ENCODE data around the gene PGBD5.

PGBD5 gene

DNA sequence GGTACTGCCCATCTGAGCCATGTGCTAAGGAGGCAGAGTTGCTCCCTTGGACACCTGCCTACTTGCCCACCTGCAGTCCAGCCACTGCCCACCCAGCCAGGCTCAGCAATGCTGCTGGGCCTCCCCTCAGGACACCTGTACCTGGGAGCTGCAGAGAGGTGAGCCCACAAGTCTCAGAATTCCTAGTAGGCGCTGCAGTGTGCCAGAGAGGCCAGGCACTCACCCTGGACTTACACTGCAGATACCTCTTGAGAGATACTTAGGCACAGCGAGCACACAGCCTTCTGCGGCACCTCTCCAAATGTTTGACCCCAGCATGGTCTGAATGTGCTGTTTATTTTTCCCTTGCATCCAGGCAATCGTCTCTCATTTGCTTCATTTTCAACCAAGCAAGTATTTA, 71.0 kb downstream of the PGBD5 start:
- DNase-seq (ENCODE audit: extremely low spot score, insufficient read length, low read depth): no peak
- no peak for FAIRE-seq

DNA sequence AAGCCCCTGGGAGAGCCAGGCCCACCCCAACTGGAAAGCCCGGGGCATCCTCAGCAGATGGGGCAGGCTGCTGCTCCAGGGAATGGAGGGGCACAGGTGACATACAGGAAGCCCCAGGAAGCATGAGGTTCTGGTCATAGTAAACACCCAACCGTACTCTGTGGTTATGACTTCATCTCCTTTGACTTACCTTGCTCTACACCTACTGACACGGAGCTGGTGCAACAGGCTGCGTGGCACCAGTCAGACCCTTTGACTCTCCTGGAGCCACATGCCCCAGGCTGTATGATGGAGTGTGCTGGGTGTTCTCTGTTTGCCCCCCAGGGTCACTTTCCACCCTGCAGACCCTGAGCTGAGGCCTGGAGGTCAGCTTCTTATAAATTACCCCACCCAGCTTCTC, 72.1 kb downstream of the PGBD5 start:
- DNase-seq (ENCODE audit: extremely low spot score, insufficient read length, low read depth) (no peak), FAIRE-seq (no peak)

DNA sequence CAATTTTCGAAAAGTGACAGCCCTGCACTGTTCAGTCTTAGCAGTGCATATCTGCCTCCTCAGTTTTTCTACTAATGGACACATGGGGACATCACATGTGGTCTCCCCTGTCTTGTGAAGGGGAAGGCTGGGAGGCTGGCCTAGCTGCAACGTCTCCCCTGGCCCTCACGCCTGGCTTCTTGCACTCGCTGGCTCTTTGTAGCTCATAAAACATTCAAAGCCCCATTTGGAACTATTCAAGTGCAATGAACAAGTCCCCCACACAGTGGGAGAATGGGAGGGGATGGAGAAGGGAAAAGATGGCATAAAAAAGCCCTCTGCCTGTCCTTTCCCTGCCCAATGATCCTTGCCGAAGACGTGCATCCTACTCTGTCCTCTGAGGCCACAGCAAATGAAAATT, 73.6 kb downstream of the PGBD5 start:
- DNase-seq (ENCODE audit: extremely low spot score, insufficient read length, low read depth) (no peak), FAIRE-seq (no peak)

DNA sequence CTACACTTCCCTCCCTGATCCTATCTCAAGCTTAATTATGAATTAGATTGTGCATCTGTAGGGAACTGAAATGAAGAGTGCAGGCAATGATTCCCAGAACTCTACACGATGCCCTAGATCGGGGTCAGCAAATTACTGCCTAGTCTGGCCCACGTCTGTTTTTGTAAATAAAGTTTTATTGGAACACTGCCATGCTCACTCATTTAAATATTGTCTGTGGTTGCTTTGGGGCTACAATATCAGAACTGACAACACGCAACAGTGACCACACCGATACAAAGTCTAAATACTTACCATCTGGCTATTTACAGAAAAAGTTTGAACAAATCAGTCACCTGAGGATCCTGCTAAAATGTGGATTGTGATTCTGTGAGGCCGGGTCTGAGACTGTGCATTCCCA, 74.1 kb downstream of the PGBD5 start:
- DNase-seq (ENCODE audit: extremely low spot score, insufficient read length, low read depth) (no peak), FAIRE-seq (no peak)

DNA sequence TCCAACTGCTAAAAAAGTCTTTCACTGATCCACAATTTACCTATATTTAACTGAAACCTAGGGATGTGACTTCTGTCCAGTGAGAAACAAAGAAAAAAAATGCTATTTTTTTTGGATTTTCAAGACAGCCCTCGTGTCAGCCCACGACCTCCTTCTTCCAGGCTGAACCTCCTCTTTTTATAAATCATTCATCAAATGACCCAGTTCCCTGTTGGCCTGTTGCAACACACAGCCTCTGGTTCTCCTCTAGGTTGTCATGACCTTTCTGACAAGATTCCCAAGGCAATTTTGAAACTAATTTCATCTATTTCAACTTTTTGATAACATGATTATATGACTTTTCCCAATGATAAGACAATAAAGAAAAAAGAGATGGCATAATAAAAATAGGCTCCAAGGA, 74.6 kb downstream of the PGBD5 start:
- DNase-seq (ENCODE audit: extremely low spot score, insufficient read length, low read depth): no peak
- no peak for FAIRE-seq

DNA sequence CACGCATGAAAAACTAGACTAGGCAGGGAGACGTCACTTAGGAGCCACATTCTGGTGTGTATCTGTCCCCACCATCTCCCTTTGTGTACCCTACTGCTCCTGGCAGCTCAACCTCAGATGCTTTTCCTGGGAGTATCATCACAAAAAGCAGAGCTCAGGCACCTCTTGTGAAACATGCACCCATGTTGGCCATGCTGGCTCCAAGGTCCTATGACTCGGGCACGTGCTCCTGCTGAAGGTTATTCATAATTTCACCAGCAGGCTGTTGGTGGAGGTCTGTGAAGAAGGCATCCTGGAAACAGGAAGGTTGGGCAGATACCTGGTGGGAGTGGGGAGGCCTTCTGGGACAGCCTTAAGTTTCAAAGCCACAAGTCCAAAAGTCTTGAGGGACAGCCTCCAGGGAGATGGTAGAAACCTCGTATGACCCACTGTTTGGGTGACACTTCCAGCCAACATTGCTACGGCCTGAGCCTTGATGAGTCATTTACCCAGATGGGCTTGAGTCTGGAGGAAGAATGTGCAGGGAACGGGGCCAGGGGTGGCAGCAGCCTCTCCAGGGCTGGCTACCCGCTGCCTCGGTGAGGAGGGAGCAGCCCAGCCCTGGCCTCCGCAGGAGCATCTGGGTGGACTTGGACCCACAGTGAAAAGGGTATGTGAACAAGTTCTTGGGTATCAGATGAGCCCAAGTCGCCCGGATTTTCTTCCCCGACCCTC, 75.8 kb downstream of the PGBD5 start:
- no peak for DNase-seq (ENCODE audit: extremely low spot score, insufficient read length, low read depth)
- no peak for FAIRE-seq

DNA sequence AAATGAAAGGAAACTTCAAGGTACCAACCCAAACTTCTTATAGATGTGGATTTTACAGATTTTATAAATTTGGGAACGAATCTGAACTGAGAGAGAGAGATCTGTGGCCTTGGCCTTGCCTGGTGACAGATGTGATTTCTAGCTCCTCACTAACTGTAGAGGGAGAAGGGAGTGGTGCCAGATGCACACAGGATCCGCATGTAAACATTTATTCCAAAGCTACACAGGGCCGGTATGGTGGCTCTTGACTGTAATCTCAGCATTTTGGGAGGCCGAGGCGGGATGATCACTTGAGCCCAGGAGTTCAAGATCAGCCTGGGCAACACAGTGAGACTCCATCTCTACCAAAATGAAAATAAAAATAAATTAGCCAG, 77.1 kb downstream of the PGBD5 start:
- FAIRE-seq: no peak
- DNase-seq (ENCODE audit: extremely low spot score, insufficient read length, low read depth): no peak

DNA sequence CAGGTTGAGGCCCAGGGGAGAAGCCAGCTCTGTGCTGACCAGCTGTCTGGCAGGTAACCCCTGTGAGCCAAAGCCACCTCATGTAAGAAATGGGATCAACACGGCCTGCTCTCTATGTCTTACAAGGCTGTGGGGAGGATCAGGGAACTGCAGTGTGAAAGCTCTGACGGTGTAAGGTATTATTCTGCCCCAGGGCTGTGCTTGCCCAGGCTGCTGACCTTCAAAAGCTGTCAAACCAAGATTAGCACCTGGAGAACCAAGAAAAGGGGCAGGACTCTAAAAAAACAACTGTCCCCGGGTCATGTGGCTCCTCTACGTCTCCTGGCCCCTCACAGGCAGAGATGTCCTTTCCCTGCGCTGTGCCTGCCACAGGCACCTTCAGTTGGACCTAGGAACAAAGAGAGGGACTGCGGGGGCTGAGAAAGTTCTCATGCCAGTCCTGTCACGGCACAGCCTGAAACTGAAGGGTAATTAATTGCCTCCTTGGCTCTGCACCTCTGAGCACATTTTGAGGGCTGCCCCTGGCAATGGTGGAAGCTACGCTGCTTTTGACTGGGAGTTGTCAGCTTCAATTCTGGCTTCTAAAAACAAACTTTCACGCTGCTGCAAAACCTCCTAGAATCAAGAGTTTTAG, 77.6 kb downstream of the PGBD5 start:
- DNase-seq (ENCODE audit: extremely low spot score, insufficient read length, low read depth) (no peak), FAIRE-seq (no peak)

DNA sequence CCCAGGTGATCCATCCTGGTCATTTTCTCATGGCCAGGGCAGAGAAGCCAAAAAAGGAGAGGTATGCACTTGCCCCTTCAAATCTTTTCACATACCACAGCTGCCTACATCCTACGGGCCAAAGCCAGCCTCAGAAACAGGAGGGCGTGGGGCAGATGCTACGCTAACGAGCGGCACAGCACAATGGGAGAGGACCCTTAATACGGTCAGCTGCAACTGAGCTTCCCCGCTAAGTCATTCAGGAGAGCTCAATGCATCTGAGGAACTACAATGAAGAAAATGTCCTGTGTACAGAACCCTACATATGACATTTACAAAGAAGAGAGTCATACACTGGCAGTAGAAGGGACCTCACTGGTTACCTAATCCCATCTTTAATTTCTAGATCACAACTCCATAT, 78.2 kb downstream of the PGBD5 start:
- no peak for FAIRE-seq
- no peak for DNase-seq (ENCODE audit: extremely low spot score, insufficient read length, low read depth)

DNA sequence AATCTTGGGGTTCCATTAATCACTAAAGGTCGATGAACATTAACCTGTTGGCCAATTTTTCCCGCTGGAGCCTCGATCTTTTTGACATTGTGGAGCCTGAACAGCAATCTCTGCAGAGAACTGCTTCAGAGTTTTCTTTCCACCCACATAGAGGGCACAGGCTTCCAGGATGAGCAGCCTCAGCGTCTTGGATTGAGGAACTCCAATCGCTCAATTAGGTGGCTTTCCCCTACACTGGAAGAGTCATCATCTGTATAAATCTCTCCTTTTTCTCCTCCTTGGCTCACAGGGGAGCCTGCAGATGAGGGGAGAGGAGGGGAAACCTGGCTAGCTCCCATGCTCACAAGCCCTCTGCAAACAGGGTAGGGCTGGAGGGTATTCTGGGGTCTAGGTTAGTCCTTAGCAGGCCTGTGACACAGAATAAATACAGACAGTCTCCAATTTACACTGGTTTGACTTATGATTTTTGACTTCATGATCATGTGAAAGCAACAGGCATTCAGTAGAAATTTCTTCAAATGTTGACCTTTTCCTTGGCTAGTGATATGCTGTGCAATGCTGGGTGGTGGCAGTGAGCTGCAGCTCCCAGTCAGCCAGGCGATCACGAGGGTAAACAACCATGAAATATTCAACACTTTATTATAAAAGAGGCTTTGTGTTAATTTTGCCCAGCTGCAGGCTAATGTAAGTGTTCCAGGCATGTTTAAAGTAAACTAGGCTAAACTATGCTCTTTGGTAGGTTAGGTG, 80.8 kb downstream of the PGBD5 start:
- no peak for DNase-seq (ENCODE audit: extremely low spot score, insufficient read length, low read depth)
- FAIRE-seq: no peak

DNA sequence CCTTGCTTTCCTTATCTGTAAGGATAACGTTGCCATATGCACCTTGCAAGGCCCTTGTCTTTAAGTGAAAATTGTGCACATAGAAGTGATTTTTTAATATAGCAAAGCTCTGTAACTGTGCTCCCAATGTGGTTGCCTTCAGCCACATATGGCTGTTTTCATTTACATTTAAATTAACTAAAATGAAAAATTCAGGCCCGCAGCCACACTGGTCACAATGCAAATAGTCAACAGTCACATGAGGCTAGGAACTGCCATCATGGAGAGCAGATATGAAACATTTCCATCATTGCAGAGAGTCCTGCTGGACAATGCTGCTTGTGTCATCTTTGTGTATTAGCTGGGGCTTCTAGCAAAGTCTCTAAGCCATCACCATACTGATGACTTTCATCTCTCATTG, 83.4 kb downstream of the PGBD5 start:
- FAIRE-seq: no peak

DNA sequence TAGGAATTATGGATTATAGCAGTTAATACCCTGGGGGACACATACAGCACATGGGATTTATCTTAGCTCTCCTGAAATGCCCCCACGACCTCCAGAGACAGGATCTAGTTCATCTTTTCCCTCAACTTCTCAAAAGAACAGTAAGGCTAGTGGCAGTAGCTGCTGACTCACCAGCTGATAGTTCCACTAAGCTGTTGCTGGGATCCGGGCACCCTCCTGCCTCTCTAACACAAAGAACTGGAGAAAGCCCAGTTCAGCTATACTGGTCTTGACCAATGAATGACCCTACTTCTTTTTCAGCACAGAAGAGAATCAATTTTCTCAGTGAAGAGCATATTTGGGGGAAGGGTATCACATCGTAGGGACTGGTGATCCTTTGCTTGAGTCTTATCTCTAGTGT, 84.1 kb downstream of the PGBD5 start:
- FAIRE-seq: no peak

More for the DNA sequence above, 83.4 kb downstream of the PGBD5 start:
- DNase-seq (ENCODE audit: extremely low spot score, insufficient read length, low read depth): no peak

DNA sequence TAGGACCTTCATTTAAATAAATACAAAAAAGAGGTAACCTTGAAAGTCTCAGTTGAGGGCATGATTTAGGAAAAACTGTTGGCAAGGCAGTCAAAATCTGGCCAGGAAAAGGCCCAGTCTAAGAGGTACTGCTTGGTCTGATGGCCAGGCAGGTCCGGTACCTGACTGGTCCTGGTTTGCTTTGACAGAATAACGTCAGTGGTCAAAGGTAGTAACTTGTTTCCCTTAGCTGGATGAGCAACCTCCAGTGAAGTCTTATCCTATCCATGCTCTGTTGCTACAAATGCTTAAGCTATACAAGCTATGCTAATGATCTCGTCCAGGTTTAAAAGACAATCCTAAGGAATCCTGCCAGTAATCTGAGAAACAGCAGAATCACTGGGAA, 85.0 kb downstream of the PGBD5 start:
- FAIRE-seq (no peak), DNase-seq (ENCODE audit: extremely low spot score, insufficient read length, low read depth) (no peak)

More for the DNA sequence above, 84.1 kb downstream of the PGBD5 start:
- DNase-seq (ENCODE audit: extremely low spot score, insufficient read length, low read depth): no peak

DNA sequence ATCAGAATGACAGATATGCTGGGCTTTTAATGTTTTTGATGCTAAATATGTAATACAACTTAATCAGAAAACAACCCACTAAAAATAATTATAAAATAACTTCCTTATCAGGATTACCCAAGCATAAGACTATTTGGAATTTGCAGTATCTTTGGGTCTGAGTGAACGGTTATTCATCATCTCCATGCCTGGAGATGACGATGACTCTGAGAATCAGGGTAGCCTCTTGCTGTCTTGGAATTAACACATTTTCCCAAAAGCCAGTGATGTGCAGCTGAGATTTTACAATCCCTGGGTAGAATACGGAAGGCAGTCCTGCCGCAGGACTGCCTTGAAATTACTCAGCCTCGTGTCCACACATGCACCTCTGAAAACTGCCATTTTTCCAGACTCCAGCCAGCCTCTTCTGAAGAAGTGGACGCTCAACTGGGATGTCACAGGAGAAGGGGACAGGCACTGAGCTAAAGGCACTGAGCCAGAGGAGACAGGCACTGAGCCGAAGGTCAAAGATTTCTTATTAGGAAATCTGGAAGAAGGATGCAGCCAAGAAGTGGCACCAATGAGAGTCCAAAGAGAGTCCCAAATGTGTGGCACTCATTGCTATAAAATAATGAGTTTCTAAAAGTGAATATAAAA, 85.5 kb downstream of the PGBD5 start:
- no peak for FAIRE-seq
- no peak for DNase-seq (ENCODE audit: extremely low spot score, insufficient read length, low read depth)

DNA sequence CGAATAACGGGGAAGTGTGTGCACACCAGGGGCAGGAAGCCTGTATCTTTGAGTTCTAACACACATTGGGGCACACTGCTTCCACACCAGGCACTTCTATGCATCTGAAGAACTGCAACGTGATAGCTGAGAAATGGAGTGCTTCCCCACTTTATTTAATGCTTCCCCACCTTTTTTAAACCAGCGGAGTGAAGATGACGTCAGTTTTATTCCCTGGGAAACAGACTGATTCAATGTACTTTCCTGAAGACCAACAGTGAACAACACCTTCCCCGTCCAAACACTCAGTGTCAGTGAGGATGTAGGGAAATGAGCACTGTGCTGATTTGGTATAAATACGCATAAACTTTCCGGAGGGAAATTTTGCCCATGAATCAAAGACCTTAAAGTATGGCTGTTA, 87.1 kb downstream of the PGBD5 start:
- DNase-seq (ENCODE audit: extremely low spot score, insufficient read length, low read depth) (no peak), FAIRE-seq (no peak)

DNA sequence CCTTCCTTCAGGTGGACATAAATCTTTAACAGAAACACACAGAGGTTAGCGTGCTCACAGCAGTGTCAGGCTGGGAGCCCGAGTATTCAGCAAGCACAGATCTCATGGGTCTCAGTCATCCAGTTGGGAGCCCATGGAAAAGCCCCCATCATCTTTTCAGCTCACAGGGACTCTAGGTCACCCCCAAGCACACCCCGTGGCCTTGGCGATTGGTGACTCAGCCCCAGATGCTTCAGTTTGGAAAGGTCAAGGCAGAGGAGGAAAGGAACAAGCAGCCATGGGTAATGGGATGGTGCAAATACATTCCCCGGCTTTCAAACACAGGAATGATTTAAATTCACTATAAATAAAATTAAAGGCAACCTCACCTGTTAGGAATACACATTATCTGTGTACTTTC, 88.9 kb downstream of the PGBD5 start:
- FAIRE-seq (no peak), DNase-seq (ENCODE audit: extremely low spot score, insufficient read length, low read depth) (no peak)

DNA sequence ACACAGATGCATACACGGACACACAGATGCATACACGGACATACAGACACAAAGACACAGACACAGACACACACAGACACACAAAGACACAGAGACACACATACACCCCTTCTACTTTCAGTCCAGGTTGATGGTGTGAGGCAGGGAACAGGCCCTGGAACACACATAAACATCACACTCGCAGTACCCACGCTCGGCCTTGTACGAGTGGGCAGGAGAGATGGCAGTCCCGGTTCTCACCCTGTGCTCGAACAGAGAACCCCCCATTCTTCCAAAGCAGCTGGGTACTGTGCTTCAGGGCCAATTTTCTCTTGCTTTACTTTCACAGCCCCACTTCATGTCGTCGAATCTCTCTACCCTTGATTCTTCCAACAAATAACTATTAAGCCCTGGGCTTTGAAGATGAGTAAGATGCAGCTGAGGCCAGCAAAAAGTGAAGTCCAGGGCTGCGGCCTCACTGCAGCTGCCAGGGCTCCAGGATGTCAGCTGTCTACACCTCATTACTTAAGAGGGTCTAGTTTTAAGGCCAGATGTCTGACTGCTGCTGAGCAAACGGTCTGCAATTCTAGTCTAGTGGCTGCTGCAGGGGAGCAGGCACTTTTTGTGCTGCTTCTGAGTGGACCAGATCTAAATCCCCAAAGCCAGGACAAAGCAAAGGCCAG, 90.1 kb downstream of the PGBD5 start:
- FAIRE-seq: no peak
- DNase-seq (ENCODE audit: extremely low spot score, insufficient read length, low read depth): no peak

DNA sequence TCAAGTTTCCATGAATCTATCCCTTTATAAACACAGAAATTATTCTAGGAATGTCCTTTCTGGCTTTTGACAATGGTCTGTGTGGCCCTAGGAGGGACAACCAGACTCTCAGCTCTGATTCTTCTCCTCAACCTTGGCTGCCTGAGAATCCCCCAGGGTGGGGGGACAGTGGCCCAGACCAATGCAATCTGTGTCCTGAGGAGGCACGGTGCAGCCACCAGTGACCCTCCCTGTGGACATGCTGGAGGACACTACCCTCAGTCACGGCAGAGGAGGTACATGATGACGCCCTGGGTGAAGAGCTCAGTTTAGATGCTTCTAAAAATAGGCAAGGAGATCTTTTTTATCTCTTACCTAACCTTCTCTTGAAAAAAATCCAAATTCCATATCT, 91.7 kb downstream of the PGBD5 start:
- FAIRE-seq (no peak), DNase-seq (ENCODE audit: extremely low spot score, insufficient read length, low read depth) (no peak)

DNA sequence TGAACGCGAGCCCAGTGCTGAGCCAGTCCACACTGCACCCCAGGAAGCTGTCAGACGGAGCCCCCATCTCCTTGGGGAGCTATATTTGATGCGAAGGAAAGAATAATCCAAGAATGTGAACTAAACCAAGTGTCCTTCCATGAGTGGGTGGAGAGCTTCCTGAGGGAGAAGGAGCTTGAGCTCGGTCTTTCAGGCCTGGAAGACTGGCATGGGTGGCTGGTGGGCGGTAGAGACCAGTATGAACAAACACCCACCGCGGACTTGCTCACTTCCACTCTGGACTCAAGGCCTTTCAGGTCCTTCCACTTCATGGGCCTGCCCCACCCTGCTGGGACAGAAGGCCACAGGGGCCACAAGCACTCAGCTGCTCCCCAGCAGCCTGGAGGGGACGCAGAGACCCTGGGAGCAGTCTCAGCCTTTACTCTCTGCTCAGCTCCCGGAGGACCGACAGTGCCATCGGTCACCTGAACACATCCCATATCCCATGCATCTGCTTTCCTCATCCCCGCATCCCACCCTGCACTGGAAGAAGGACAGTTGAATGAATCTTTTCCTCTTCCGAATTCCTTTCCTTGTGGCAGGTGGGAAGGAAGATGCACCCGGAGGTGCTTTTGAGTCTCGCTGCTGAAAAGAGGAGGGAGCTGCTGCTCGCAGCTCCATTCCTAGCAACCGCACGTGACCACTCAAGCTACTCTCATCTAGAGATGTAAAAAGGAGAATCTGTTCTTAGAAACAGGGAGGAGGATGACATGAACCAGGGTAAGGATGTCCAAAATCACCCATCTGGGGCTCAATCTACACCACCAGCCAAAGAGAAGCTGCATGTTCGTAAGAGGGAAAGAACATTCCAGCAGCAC, 92.3 kb downstream of the PGBD5 start:
- DNase-seq (ENCODE audit: extremely low spot score, insufficient read length, low read depth): no peak
- no peak for FAIRE-seq

Data from GM18507 (cell line).